A673 (cell line): Measurements from ENCODE around the gene POU2AF1.

Source experiments
- EZH2 ChIP-seq: fragments of 200-600 bp; sonication (generic); IDR thresholded peaks from 2 replicates; pipeline ENCODE4 v1.6.1; 2017; ENCODE audit warnings: borderline replicate concordance, low read depth, mild to moderate bottlenecking, mixed read lengths, antibody characterized with exemption, low read length; ENCODE audit not compliant: poor library complexity, severe bottlenecking
- TF ChIP-seq, protein P1 (sequence below): fragments of 300-800, 200-600 bp; sonication (generic); conservative IDR thresholded peaks from 2 replicates; pipeline ENCODE4 v1.5.1; 2017; ENCODE audit warnings: low read depth, mild to moderate bottlenecking, antibody characterized with exemption, low read length, moderate library complexity, mixed read lengths

- TF ChIP-seq, protein P1, sequence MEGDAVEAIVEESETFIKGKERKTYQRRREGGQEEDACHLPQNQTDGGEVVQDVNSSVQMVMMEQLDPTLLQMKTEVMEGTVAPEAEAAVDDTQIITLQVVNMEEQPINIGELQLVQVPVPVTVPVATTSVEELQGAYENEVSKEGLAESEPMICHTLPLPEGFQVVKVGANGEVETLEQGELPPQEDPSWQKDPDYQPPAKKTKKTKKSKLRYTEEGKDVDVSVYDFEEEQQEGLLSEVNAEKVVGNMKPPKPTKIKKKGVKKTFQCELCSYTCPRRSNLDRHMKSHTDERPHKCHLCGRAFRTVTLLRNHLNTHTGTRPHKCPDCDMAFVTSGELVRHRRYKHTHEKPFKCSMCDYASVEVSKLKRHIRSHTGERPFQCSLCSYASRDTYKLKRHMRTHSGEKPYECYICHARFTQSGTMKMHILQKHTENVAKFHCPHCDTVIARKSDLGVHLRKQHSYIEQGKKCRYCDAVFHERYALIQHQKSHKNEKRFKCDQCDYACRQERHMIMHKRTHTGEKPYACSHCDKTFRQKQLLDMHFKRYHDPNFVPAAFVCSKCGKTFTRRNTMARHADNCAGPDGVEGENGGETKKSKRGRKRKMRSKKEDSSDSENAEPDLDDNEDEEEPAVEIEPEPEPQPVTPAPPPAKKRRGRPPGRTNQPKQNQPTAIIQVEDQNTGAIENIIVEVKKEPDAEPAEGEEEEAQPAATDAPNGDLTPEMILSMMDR, result no peak
- TF ChIP-seq EZH2, result no peak
These were observed 52.3 kb downstream of the POU2AF1 start for GRCh38 chr11:111326824-111327223.
